Putamen (tissue), 1 donor: ENCODE measurements around the gene SRD5A3.

Experiments used
- DNase-seq: peaks from one replicate; pipeline ENCODE4 v3.0.0-alpha.2; 2016; ENCODE audit warnings: low spot score

SRD5A3 gene

DNA sequence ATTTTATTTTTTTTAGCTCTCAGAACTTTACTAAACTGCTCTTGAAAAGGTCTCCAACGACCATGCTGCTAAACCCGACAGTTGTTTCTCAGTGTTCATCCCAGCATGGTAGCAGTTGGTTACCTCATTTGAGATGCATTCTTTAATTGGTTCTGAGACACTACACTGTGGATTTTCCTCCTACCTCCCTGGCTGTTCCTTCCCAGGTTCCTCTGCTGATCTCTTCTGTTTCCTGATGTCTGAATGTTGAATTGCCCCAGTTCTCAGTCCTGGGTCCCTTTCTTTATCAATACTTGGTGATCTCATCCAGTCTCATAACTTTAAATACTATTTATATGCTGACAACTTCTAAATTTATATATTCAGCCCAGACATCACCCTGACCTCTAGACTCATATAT lies 30.7 kb downstream of the SRD5A3 start:
- no peak for DNase-seq

DNA sequence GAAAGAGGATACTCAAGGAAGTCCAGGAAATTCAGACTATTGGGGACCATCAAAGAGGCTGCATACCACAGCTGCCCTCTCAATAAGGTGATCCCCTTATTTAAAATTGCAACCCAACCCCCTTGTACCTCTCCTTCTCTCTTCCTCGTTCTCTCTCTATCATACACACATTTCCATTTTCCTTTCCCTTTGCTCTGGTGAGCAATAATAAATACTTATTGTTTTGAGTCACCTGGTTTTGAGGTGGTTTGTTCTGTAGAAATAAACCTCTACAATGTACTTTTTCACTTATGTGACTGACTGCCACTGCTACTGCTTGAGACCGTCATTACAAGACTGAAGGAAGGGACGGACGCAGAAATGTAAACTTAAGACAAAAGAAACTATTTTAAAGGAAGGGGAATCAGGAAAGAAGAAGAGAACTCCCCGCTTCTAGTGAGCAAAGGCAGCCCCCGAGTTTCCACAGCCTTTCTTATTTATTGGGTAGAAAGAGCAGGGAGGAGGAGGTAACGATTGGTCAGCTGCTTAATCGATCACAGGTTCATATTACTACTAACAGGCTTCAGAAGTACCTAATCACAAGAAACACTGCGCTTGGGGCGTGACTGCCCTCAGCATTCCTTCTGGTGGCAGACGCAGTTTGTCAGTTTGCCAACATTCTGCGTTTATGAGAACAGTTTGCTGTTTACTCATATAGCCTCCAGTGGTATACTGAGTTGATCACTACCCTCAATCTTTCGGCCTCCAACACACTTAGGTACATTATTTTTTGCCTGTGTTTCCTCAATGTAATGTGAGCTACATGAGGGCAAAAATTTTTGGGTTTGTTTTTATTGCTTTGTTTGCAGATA lies 32.8 kb downstream of the SRD5A3 start:
- no peak for DNase-seq

- no peak for DNase-seq
Measured at GRCh38 chr4:55380576-55380975, 34.5 kb downstream of the SRD5A3 start.

DNA sequence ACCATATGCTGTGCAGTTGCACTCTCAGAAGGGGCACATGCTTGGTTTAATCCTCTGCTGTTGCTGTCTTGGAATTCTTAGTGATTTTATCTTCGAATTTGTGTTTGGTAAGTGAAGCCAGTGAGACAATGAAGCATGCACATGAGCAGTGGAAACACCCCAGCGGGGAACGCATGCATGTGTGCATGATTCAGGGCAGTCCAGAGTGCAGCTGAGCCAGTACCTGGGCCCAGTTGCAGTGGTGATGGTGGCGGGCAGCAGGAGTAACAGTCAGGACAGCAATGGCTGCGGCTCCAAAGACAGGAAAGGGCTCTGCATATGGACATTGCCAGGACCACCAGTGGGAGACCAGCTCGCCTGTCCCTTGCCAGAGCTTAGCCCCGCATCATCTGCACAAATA lies 35.5 kb downstream of the SRD5A3 start:
- DNase-seq = no peak

DNA sequence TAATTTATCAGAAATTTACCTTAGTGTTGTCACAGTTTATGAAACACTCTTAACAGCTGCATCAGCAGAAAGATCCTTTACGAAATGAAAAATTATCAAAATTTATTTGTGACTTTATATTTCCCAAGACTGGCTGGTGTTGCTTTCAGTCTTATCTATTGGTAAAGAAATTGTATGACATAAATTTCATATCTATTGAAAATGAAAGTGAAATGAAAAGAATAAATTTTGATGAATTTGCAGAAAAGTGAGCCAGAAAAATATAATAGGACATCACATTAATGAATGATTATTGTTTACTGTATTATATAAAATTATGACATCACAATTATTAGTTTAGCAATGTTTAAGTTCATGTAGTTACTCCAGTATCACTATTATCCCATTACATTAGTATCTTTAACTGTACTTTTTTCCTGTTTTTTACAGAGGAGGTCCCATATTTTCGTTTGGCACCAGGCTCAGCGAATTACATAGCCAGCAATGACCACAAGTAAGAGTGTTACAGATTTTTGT lies 36.5 kb downstream of the SRD5A3 start:
- no peak for DNase-seq

DNA sequence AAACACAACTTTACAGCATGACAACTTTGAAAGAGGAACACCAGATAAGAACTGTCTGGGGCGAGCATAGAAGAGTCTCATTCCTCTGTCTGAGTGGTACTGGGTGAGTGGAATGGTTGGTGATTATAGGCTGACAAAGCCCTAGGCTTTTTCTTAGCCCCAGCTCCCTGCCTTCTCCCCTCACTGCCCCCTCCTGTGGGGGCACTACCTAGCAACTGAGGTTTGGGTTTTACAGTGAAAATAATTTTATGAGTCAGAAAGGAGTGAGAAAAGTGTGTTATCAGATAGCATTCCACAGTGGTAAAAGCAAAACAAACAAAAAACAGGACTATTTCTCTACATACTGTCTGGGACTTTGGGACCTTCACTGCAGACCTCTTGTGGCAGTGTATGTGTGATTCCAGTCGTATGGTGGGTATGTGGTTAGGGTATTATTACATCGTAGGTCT lies 39.2 kb downstream of the SRD5A3 start:
- no peak for DNase-seq

DNA sequence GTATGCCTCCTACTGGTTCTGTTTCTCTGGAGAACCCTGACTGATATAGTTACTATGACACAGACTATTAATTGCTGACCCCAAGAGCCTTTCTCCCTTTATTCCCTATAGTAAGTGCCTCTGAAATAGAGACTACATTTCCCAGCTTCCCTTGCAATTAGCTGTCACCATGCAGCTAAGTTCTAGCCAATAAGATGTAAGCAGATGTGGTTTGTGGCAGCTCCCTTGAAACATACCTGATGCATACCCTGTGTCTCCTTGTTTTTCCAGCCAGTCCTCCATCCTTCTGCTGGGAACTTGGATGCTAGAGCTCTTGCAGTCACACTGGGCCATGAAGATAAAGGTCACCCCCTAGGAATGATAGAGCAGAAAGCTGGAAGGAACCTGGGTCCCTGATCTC lies 40.0 kb downstream of the SRD5A3 start:
- DNase-seq = no peak

GRCh38 chr4:55386840-55387239 lies 40.8 kb downstream of the SRD5A3 start:
- no peak for DNase-seq

- DNase-seq = peak; percentile 80
Measured at GRCh38 chr4:55393461-55394320, 47.6 kb downstream of the SRD5A3 start.

- no peak for DNase-seq
Measured at GRCh38 chr4:55395218-55395528, 49.1 kb downstream of the SRD5A3 start.

- DNase-seq = peak; percentile 85
Measured at GRCh38 chr4:55395529-55396307, 49.7 kb downstream of the SRD5A3 start, which contains the start of gene TMEM165. TSS of gene TMEM165 (plus strand) at chr4:55395957. CDS start at chr4:55396190, 233 bp downstream.

DNA sequence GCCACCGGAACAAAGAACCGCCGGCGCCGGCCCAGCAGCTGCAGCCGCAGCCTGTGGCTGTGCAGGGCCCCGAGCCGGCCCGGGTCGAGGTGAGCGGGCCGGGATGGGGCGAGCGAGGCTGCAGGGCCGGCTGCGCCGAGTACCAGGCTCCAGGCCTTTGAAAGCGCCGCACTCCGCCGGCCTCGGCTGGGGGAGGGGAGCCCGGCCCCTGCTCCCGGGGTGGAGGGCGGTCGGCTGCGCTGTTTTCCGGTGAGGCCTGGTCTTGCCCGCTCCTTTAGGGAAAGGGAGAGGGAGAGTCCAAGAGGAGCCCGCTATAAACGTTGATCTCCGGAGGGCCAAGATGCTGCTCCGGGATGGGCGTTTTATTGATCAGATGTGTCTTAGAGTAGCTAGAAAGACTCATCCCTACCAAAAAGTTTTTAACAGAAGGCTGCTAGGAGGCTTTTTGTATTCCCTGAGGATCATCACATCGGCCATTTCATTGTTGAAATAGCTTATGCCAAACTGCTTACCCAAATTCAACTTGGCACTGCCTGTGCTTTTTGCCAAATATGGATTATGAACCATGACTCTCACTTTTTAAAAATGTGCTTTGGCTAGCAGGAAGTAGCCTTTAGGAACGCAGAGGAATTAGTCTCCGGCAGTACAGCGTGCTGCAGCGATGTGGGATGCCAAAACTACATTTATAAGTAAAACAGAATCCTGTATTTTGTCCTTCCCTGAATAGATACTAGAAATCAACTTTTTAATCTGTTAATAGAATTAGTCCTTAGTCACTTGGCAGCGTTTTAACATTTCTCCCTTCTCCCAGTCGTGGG lies 50.5 kb downstream of the SRD5A3 start:
- no peak for DNase-seq

DNA sequence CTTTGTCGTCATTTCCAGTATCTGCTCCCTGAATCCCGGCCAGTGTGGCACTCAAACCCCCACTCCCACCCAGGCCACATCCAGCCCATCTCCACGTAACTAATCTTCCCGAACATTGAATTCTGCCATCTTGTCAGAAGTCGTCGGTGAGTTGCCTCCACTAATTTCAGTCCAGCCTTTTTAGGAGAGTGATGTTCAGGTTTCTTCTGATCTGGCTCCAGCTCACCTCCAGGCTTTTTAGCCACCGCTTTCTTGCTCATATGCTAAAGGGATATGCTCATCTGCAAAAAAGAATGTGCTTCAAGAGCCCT lies 51.0 kb downstream of the SRD5A3 start:
- no peak for DNase-seq

- DNase-seq = no peak
Measured at GRCh38 chr4:55397520-55398321, 51.7 kb downstream of the SRD5A3 start.

GRCh38 chr4:55398461-55398860 lies 52.4 kb downstream of the SRD5A3 start:
- DNase-seq = no peak

DNA sequence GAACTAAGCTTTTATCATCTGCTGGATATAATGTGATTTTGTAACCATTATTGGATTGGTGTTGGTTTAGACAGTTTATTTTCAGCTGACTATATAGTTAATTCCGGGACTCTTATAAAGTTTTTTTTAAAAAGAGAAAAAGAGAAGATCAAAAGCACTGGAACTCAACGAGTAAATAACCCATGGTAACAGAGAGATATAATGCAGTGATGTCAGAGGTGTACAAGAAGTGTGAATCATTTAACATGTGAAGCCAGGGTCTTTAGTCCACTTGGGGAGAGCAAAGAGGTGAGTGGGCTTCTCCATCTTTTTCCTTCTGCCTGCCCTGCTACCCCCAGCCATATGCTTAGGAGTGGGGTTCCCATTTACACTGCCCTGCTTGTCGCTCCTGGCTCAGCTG lies 52.9 kb downstream of the SRD5A3 start:
- DNase-seq = no peak

GRCh38 chr4:55399581-55399980 lies 53.5 kb downstream of the SRD5A3 start:
- DNase-seq = no peak

- no peak for DNase-seq
Measured at GRCh38 chr4:55405073-55405472, 59.0 kb downstream of the SRD5A3 start.

- DNase-seq = no peak
Measured at GRCh38 chr4:55406545-55406944, 60.5 kb downstream of the SRD5A3 start.

GRCh38 chr4:55407119-55407518 lies 61.1 kb downstream of the SRD5A3 start:
- DNase-seq = no peak

DNA sequence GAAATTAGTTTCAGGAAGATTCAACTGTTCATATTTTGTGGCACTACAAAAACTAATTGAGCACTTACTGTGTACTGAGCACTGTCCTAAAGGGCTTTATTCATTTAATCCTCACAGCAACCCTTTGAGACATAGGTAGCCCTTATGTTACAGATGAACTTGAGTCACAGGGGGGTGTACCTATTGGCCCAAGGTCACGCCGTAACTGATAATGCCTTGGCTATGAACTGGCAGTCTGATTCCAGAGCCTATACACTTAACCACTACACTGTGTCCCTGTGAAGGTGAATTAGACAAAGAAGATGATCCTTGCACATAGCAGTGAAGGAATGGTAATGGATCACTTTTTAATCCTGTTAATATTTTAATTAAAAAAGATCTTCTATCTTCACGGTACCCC lies 61.7 kb downstream of the SRD5A3 start:
- DNase-seq = no peak
